Left colon (tissue), 2 donors: ENCODE data around the gene GRM6. TPM values are rescaled to one million over a fixed set of nuclear protein-coding genes. Genes with fewer than 3 reads are reported as not detected.

Source experiments
- ATAC-seq: fragments of 200-7000 bp; cut with Tn5 transposase; one replicate; pipeline ENCODE4 v1.9.1; 2020; ENCODE audit warnings: mild to moderate bottlenecking, moderate library complexity
- DNase-seq, 2 donors: peaks; one replicate each; pipeline ENCODE4 v3.0.0-alpha.2; 2020
- intact Hi-C, 2 donors: fragments of 100-400 bp; cut with DNase I in 1 of 2; cut with micrococcal nuclease in 1 of 2; formaldehyde crosslinking; loops; one replicate each; pipeline versions ENCODE4 v1.11.2 to v1.14.0; 2022; cut with DNase I, micrococcal nuclease
- long read RNA-seq: library from polyadenylated mRNA; unstranded; transcript quantifications from one replicate; pipeline ENCODE4 v2.0.0, GENCODE V29; 2021
- total RNA-seq, 2 donors: library from RNA; stranded (reverse); fragmentation: NEBNext Ultra II Directional; extraction: Animal tissue kit (Norgen Biotek cat#: 25700); gene quantifications; one replicate each; pipeline ENCODE4 v1.2.1, GENCODE V29; 2021
- donor health status: DM: no; HTN: no; CAD: no.
- donor health status: DM: yes; HTN: yes; CAD: no.

The GRM6 gene
- total RNA-seq, result not detected
- long read RNA-seq, result 0 reads

GRCh38 chr5:178994580-178995340 is at the start of gene GRM6:
Gene GRM6, minus strand, starts transcription at chr5:178995320. Its CDS starts 376 bp downstream, at chr5:178994944.
- DNase-seq (no peak), ATAC-seq (no peak)
- intact Hi-C loops, result no loop called here

GRCh38 chr5:179044765-179045164 is 49.6 kb upstream of the GRM6 start:
- intact Hi-C loops, result no loop called here
- DNase-seq (no peak), ATAC-seq (no peak)

DNA sequence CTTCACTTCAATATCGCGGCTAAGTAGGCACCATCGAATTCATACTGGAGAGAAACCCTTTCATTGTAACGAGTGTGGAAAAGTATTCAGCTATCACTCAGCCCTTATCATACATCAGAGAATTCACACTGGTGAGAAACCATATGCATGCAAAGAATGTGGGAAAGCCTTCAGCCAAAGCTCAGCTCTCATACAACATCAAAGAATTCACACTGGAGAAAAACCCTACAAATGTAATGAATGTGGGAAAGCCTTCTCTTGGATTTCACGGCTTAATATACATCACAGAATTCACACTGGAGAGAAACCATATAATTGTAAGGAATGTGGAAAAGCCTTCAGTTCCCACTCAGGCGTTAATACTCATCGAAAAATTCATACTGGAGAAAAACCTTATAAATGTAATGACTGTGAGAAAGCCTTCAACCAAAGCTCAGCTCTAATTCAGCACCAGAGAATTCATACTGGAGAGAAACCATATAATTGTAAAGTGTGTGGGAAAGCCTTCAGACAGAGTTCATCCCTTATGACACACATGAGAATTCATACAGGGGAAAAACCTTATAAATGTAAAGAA is 38.0 kb upstream of the GRM6 start:
- intact Hi-C loops, result no loop called here
- DNase-seq (no peak), ATAC-seq (no peak)

- DNase-seq (peak; percentile 92 to 93), ATAC-seq (peak; percentile 99)
- intact Hi-C loops, result no loop called here
Observed at GRCh38 chr5:179023528-179024189, 28.5 kb upstream of the GRM6 start, which contains the start of gene ZNF879. Gene ZNF879, plus strand, starts transcription at chr5:179023804. Its CDS starts 1,201 bp downstream, at chr5:179025005.

- DNase-seq (no peak), ATAC-seq (no peak)
- intact Hi-C loops, result no loop called here
Observed at GRCh38 chr5:179008667-179009066, 13.5 kb upstream of the GRM6 start.

- ATAC-seq (no peak), DNase-seq (no peak)
- intact Hi-C loops, result no loop called here
Observed at GRCh38 chr5:179006564-179006963, 11.4 kb upstream of the GRM6 start.

GRCh38 chr5:178998441-178998840 is 3.3 kb upstream of the GRM6 start:
- ATAC-seq, result no peak

GRCh38 chr5:178997191-178997590 is 2.1 kb upstream of the GRM6 start:
- no peak for DNase-seq
- intact Hi-C loops, result no loop called here
- ATAC-seq, result no peak

More at GRCh38 chr5:178998441-178998840, 3.3 kb upstream of the GRM6 start:
- no peak for DNase-seq
- intact Hi-C loops, result no loop called here

DNA sequence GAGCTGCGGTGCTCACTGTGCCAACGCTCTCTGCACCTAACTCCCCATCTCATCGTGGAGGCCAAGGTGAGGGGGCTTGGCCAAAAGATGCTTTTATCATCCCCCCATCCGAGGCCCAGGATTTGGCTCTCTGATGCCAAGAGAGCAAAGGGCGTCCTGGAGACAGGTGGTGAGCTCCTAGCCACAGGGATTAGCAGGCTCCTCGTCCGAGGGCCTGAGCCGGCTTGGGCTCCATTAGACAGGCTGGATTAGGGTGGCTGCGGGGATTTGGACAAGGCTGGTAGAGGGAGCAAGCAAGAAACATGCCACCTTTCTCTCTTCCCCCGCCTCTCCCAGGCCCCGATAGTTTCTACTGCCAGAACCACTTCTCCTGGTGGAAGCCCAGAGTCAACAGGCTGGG is 1.0 kb upstream of the GRM6 start:
- DNase-seq, result no peak
- intact Hi-C loops, result no loop called here
- no peak for ATAC-seq

DNA sequence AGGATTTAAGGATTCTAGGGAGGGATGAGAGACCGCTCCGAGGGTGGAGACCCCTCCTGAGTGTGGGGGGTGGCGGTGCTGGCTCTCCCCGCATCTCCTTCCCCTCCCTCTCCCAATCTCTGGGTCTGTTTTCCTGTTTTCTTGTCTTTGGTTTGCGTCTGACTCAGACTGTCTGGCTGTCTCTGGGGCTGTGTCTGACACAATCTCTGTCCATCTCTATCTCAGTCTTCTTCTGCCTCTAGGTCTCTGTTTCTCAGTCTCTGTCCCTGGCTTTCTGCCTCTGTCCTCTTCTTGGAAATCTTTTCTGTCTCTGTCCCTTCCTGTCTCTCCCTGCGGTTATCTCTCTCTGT is 196 bp upstream of the GRM6 start:
- DNase-seq, result no peak
- ATAC-seq, result no peak
- intact Hi-C loops, result no loop called here

GRCh38 chr5:178993955-178994579 is 1.1 kb downstream of the GRM6 start:
- intact Hi-C loops, result no loop called here
- no peak for ATAC-seq
- no peak for DNase-seq

GRCh38 chr5:178993236-178993765 is 1.8 kb downstream of the GRM6 start:
- intact Hi-C loops, result no loop called here
- DNase-seq (no peak), ATAC-seq (no peak)

DNA sequence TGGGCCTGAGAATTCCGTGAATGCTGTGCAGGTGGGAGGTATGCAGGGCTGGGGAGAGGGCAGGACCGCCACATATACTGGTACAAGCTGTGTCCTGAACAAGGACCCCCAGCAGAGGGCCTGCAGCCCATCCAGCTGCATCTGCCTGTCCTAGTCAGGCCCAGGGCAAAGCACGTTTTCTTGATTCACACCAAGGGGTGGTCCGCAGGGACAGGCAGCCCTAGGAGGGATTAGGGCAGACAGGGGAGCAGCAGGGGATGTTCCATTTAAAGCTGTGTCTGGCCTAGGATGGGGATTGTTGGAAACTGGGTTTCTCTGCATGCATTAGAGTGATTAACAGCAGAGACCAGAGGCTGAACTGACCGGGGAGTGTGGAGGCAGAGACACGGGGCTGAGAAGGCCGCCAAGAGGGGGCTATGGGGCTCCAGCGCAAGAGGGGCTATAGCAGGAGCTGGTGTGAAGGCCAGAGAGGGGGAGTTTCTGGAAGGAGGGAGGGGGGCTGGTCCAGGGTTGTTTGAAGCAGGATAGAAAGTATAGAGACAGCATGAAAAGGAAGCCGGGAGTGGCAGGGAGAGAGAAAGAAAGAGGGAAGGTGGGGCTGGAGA is 2.7 kb downstream of the GRM6 start:
- intact Hi-C loops, result no loop called here
- ATAC-seq, result no peak

GRCh38 chr5:178991190-178992145 is 3.7 kb downstream of the GRM6 start:
- DNase-seq (no peak), ATAC-seq (no peak)
- intact Hi-C loops, result no loop called here

More for the DNA sequence above, 2.7 kb downstream of the GRM6 start:
- DNase-seq, result no peak

DNA sequence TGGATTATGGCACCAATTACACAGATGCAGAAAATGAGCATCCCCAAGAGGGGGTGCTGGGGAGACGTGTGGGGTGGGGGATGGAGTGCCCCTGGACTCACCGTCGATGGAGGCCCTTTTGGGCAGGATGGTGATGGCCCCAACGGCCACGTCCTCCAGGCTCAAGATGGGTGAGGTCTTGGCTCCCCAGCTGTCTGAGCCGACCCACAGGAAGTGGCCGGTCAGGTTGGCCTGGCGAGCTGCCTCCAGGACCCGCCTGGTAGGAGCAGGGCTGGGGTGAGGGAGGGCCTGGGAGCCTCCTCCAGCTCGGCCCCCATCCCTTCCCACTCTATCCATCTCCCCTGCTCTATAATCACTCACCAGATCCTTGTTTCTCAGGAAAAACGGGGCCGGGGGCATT is 4.6 kb downstream of the GRM6 start:
- DNase-seq (no peak), ATAC-seq (no peak)
- intact Hi-C loops, result no loop called here

DNA sequence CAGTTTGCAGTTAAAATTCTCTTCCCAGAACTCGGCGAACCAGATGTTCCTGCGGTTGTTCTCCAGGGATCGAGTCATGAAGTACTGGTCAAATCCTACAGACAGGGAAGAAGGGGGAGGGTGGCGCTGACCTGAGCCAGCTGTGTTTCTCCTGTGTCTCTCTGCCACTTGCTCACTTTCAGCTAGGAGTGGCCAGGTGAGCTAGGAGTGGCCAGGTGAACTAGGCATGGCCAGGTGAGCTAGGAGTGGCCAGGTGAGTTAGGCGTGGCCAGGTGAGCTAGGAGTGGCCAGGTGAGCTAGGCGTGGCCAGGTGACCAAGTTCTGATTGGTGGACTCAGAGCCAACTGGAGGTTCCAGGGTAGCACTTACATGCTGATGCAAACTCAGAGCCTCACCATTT is 5.8 kb downstream of the GRM6 start:
- DNase-seq (no peak), ATAC-seq (no peak)
- intact Hi-C loops, result no loop called here

GRCh38 chr5:178988436-178989220 is 6.5 kb downstream of the GRM6 start:
- intact Hi-C loops, result no loop called here
- ATAC-seq (no peak), DNase-seq (no peak)
